Medulla oblongata (tissue), 1 donor: Measurements from ENCODE around the gene PBX2.
"Not testable (repeated sequence)": the region's sequence is repeated elsewhere in the genome, so short reads cannot be mapped to it uniquely, and the experiment has no call there.

Experiments used
- DNase-seq: peaks from one replicate; pipeline ENCODE4 v3.0.0-alpha.2; 2015; ENCODE audit errors: extremely low spot score

Gene PBX2

DNA sequence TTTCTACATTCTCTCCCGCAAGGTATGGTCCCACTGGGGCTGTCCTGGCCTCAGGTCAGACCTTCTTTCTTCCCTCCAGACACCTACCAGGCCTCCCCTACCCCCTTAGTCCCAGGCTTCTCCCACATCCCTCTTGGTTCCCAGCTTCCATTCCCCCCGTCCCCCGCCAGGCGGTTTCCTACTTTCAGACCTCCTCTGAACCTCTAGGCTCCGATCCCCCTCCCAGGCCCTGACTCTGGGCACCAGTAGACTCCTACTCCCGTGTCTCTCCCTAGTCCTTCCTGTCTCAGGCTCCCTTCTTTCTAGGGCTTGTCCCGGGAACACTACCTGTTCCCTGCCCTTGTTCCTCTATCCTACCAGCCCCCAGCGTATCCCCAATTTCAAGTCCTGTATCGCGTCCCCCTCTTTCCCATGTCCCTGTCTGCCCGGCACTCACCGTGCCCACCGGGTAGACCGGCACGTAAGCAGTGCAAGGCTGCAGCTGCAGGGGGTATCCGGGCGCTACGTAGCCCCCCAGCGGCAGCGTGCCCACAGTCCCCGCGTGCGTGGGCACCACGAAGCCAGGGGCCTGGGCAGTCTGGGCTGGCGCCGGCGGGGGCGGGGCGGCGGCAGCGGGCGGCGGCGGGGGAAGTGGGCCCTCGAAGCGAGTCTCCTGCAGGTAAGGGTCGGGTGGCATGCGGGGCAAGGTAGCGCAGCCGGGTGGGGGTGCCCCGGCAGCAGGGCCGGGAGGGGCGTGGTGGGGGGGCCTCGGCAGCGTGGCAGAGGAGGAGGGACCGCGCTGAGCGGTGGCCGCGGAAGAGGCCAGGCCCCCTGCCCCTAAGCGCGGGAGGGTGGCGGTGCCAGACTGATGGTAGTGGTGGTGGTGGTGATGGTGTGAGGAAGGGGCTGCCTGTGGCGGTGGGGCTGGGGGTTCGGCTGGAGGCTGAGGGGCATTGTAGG lies 39.8 kb downstream of the PBX2 start:
- DNase-seq: no peak

DNA sequence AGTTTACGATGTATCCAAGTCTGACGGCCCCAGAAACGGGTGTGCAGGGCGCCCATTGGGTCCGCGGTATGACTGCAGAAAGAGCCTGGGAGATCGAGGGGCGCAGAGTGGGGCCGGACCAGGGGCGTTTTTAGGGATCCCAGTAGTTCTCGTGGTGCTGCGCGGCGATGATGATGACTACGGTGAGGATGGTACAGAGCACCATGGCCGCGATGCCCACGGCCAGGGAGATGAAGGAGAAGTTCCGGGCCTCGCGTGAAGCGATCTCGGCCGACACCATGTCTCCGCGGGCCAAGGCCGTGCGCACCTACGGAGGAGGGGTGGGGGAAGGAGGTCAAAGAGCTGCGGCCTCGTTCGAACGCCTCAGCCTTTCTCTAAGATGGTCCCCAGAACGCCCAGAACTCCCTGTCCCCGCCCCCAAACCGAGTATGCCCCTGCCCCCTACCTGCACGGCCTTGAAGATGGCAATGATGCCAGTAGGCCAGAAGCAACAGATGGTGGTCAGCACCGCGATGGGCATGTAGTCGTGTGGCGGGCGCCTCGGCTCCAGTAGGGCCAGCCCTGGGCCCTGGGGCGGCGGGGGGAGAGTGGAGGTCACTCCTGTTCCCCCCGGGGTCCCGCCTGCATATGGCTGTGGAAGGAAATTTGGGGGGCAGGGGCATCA lies 40.8 kb downstream of the PBX2 start:
- DNase-seq: no peak

- peak; percentile 47 for DNase-seq
Measured at GRCh38 chr6:32148289-32149091, 41.5 kb downstream of the PBX2 start.

GRCh38 chr6:32147401-32148132 lies 42.4 kb downstream of the PBX2 start:
- no peak for DNase-seq

DNA sequence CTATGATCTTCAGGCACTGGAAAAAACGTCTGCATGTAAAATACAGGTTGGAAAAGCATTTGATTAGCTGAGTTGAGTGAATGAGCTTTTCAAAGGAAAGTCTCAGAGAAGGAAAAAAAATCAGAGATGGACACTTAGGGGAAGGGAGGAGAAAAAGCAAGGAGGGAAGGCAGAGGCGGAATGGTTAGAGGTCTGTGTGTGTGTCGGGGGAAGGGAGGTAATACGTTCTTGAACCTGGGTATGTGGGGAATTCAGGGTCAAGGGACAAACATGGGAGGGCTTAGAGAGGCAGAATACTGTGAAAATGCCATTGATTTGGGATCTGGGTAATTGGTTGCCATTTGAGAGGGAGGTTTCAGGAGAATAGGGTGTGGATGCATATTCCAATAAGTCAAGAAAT lies 43.3 kb downstream of the PBX2 start:
- no peak for DNase-seq

DNA sequence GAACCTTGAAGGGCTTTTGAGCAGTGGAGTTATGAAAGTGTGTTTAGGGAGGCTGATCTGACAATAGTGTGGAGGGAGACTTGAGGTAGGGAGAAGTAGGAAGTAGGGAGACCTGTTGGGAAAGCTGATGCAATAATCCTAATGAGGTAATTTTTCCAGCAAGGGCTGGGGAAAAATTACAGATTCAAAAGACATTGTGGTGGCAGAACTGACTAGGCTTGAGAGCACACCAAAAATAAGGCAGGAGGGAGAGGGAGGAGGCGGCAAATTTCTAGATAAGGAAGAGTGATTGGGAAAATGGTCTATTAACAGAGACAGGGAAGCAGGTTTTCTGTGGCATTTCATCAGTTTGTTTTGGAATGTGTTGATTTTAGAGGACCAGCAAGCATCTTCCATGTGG lies 43.7 kb downstream of the PBX2 start:
- DNase-seq: no peak

- not testable (repeated sequence) for DNase-seq
Measured at GRCh38 chr6:32144238-32144637, 45.8 kb downstream of the PBX2 start.

GRCh38 chr6:32140420-32141046 lies 49.5 kb downstream of the PBX2 start:
- no peak for DNase-seq

DNA sequence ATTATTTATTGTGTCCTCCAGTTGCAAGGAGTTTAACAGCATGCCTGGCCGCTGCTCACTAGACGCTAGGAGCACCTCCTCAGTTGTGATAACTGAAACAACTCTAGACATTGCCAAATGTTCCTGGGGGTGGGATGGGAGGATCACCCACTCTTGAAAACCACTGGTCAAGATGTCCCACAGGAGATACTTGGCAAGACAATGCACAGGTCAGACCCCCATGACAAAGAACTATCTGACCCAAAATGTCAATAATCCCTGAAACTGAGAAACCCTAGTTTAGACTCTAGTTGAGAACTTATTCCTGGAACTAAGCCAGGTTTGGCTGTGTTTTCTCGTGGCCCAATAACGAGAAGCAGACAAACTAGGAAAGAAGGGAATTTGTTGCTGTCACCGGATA lies 50.4 kb downstream of the PBX2 start:
- DNase-seq: no peak

GRCh38 chr6:32137454-32137853 lies 52.5 kb downstream of the PBX2 start:
- no peak for DNase-seq
